ENCODE results near the gene EPB41L3. TPM values are rescaled to one million over a fixed set of nuclear protein-coding genes. Genes with fewer than 3 reads are reported as not detected.

Gene EPB41L3
- total RNA-seq, 4 donors from 2014 or later, result 27.3 to 40.4 (median 34.6) TPM

GRCh38 chr18:5462227-5462626, 81.6 kb downstream of the EPB41L3 start:
- DNase-seq, result no peak
- Histone ChIP-seq H3K27me3 (no peaks in the 10 kb centered on the region), H3K27ac (no peak overlapping the region), H3K9me3 (no peaks in the 10 kb centered on the region), H3K36me3 (no peaks in the 10 kb centered on the region), H3K4me3 (replicated peaks in 1 of 3) (no peak overlapping the region), H3K4me1 (peaks cover 0 to 4% of the 10 kb centered on the region in 2 donors)
- 90 to 93% methylated on average over 4 of the region's 4 CpGs for whole genome bisulfite sequencing, 2 donors
- no peak for TF ChIP-seq POLR2A (IDR thresholded peaks at IDR 0.05)
- TF ChIP-seq CTCF (IDR thresholded peaks at IDR 0.05), result no peak
- intact Hi-C loops (cut with DNase I), result no loop called here

- 78 to 80% methylated on average over 3 of the region's 3 CpGs for WGBS, 2 donors
- intact Hi-C loops (cut with DNase I), result no loop called here
- TF ChIP-seq CTCF (IDR thresholded peaks at IDR 0.05), result no peak
- no peak for TF ChIP-seq POLR2A (IDR thresholded peaks at IDR 0.05)
- Histone ChIP-seq H3K9me3 (no peaks in the 10 kb centered on the region), H3K27ac (no peak overlapping the region), H3K4me3 (replicated peaks in 1 of 3) (no peak overlapping the region), H3K4me1 (peaks cover 0 to 4% of the 10 kb centered on the region in 2 donors), H3K27me3 (no peaks in the 10 kb centered on the region), H3K36me3 (no peaks in the 10 kb centered on the region)
- DNase-seq, result no peak
These were observed 82.8 kb downstream of the EPB41L3 start for GRCh38 chr18:5461041-5461440.

- no peaks in the 10 kb centered on the region for H3K36me3 ChIP-seq
- no peak for DNase-seq
- TF ChIP-seq POLR2A (IDR thresholded peaks at IDR 0.05) (no peak), CTCF (IDR thresholded peaks at IDR 0.05) (no peak)
- no peaks in the 10 kb centered on the region for H3K9me3 ChIP-seq
- H3K27me3 ChIP-seq, result no peaks in the 10 kb centered on the region
- 49 to 50% methylated on average over 7 of the region's 7 CpGs for WGBS, 2 donors
- intact Hi-C loops (cut with DNase I), result no loop called here
- no peaks in the 10 kb centered on the region for H3K4me1 ChIP-seq
- H3K27ac ChIP-seq, result no peak overlapping the region
- H3K4me3 ChIP-seq (replicated peaks in 1 of 3), result no peak overlapping the region
These were observed 86.3 kb downstream of the EPB41L3 start for GRCh38 chr18:5457462-5457957.

GRCh38 chr18:5456577-5457461, 87.0 kb downstream of the EPB41L3 start:
- TF ChIP-seq CTCF (IDR thresholded peaks at IDR 0.05), result peak in 1 of 6 experiments; percentile 23
- TF ChIP-seq POLR2A (IDR thresholded peaks at IDR 0.05), result no peak
- no peak overlapping the region for H3K27ac ChIP-seq
- no peaks in the 10 kb centered on the region for H3K4me1 ChIP-seq
- intact Hi-C loops (cut with DNase I), result no loop called here
- no peaks in the 10 kb centered on the region for H3K9me3 ChIP-seq
- H3K4me3 ChIP-seq (replicated peaks in 1 of 3), result no peak overlapping the region
- DNase-seq, result no peak
- H3K27me3 ChIP-seq, result no peaks in the 10 kb centered on the region
- H3K36me3 ChIP-seq, result no peaks in the 10 kb centered on the region
- WGBS, 2 donors, result 52 to 62% methylated on average over 13 to 15 of the region's 15 CpGs

GRCh38 chr18:5455674-5456073, 88.1 kb downstream of the EPB41L3 start:
- H3K27me3 ChIP-seq, result no peaks in the 10 kb centered on the region
- H3K4me1 ChIP-seq, result no peaks in the 10 kb centered on the region
- H3K4me3 ChIP-seq (replicated peaks in 1 of 3), result no peak overlapping the region
- no peaks in the 10 kb centered on the region for H3K9me3 ChIP-seq
- no peak for DNase-seq
- intact Hi-C loops (cut with DNase I), result no loop called here
- 72 to 76% methylated on average over 7 of the region's 7 CpGs for WGBS, 2 donors
- no peak overlapping the region for H3K27ac ChIP-seq
- no peaks in the 10 kb centered on the region for H3K36me3 ChIP-seq
- no peak for TF ChIP-seq POLR2A (IDR thresholded peaks at IDR 0.05)
- TF ChIP-seq CTCF (IDR thresholded peaks at IDR 0.05), result no peak

All from thyroid gland (tissue), 4 donors.